ENCODE measurements around the gene PLAC9. TPM values are rescaled to one million over a fixed set of nuclear protein-coding genes. Genes with fewer than 3 reads are reported as not detected.
A peak's percentile ranks its signal among the peaks of the same experiment; 100 is the strongest.

PLAC9 gene
- total RNA-seq, 1 donor from 2014 or later, result not detected

- no peak overlapping the region for H3K4me3 ChIP-seq (ENCODE audit: low read depth, low read length)
- DNase-seq (ENCODE audit: low read depth), result no peak
- TF ChIP-seq, protein P1, sequence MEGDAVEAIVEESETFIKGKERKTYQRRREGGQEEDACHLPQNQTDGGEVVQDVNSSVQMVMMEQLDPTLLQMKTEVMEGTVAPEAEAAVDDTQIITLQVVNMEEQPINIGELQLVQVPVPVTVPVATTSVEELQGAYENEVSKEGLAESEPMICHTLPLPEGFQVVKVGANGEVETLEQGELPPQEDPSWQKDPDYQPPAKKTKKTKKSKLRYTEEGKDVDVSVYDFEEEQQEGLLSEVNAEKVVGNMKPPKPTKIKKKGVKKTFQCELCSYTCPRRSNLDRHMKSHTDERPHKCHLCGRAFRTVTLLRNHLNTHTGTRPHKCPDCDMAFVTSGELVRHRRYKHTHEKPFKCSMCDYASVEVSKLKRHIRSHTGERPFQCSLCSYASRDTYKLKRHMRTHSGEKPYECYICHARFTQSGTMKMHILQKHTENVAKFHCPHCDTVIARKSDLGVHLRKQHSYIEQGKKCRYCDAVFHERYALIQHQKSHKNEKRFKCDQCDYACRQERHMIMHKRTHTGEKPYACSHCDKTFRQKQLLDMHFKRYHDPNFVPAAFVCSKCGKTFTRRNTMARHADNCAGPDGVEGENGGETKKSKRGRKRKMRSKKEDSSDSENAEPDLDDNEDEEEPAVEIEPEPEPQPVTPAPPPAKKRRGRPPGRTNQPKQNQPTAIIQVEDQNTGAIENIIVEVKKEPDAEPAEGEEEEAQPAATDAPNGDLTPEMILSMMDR (conservative IDR thresholded peaks at IDR 0.05; ENCODE audit: low read depth, low read length), result no peak
These were observed 35.1 kb downstream of the PLAC9 start for GRCh38 chr10:80167471-80168161.

- no peak overlapping the region for H3K4me3 ChIP-seq (ENCODE audit: low read depth, low read length)
- no peak for DNase-seq (ENCODE audit: low read depth)
- TF ChIP-seq, protein P1 (conservative IDR thresholded peaks at IDR 0.05; ENCODE audit: low read depth, low read length), result no peak
These were observed 35.6 kb downstream of the PLAC9 start for GRCh38 chr10:80168162-80168511.

- TF ChIP-seq, protein P1 (conservative IDR thresholded peaks at IDR 0.05; ENCODE audit: low read depth, low read length), result peak; percentile 39
- DNase-seq (ENCODE audit: low read depth), result no peak
- no peak overlapping the region for H3K4me3 ChIP-seq (ENCODE audit: low read depth, low read length)
These were observed 36.3 kb downstream of the PLAC9 start for GRCh38 chr10:80168679-80169380.

DNA sequence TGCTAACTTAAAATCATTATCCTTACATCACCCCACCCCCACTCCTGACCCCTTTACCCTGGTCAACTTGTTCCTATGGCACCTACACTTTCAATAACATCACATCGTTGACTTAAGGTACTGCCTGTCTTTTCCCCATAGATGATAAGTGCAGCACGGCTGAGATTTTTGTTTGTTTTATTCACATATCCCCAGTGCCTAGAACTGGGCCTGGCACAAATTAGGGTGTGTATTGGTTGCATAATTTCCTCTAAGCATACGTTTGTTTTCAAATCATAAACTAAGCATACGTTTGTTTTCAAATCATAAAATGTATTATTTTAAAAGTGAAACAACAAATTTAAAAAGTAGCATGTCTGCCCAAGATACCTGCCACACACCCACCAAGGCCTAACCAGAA lies 37.5 kb downstream of the PLAC9 start:
- no peak for DNase-seq (ENCODE audit: low read depth)
- no peak overlapping the region for H3K4me3 ChIP-seq (ENCODE audit: low read depth, low read length)
- TF ChIP-seq, protein P1 (conservative IDR thresholded peaks at IDR 0.05; ENCODE audit: low read depth, low read length), result no peak

DNA sequence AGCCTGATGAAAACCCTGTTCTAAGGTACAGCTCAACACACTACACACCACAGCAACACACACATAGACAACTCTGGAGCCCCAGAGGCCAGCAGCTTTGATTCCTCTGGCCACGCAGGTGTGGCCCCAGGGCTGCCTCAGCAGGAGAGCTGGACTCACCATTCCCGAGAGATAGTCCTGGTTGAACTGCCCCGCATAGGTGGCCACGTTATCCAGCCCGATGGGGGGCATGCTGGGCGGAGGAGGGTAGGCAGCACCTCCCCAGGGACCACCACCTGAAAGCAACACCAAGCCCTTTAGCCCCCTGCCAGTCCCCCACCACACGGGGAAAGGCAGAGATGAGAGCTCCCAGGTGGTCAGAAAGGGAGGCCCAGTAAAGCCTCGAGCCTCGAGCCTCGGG lies 38.1 kb downstream of the PLAC9 start:
- H3K4me3 ChIP-seq (ENCODE audit: low read depth, low read length), result no peak overlapping the region
- TF ChIP-seq, protein P1 (conservative IDR thresholded peaks at IDR 0.05; ENCODE audit: low read depth, low read length), result no peak
- DNase-seq (ENCODE audit: low read depth), result no peak

DNA sequence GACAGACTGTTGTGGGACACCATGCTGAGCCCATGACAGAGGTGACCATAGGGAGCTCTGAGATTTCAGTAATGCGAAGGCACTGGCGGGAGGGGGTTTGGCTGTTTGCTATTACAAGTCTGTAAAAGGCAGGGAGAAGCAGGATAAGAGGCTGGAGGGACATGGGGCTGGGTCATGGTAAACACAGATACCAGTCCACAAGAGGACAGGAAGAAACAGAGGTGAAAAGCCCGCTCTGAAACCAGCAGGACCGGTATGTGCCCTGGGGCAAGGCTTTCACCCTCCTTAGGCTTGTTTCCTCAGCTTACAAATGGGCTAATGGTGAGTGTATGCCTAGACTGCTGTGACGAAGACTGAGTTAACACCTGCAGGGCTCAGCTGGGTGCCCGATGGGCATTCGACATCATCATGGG lies 38.7 kb downstream of the PLAC9 start:
- TF ChIP-seq, protein P1 (conservative IDR thresholded peaks at IDR 0.05; ENCODE audit: low read depth, low read length), result no peak
- H3K4me3 ChIP-seq (ENCODE audit: low read depth, low read length), result no peak overlapping the region
- no peak for DNase-seq (ENCODE audit: low read depth)

DNA sequence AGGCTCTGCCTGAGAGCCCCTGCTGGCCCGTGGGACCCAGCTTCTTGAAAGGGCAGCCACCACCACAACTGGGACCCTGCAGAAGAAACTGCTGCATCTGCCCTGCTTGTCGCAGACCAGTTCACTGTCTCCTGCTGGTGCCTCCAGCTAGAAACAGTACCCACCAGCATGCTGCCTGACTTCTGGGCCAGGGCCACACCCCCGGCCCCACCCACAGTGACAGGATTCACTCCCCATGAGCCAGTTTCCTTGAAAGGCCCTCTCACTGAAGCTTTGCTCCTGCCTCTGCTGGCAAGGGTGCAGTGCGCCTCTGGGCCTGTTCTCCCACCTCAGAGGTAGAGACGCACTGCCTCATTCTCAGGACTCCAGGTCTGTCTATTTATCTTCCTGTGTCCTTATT lies 40.4 kb downstream of the PLAC9 start:
- no peak overlapping the region for H3K4me3 ChIP-seq (ENCODE audit: low read depth, low read length)
- DNase-seq (ENCODE audit: low read depth), result no peak
- TF ChIP-seq, protein P1 (conservative IDR thresholded peaks at IDR 0.05; ENCODE audit: low read depth, low read length), result no peak

Measured in epithelial cell of proximal tubule (primary cell).